Posterior vena cava (tissue), 2 donors: Measurements from ENCODE around the gene PAPSS2. TPM values are rescaled to one million over a fixed set of nuclear protein-coding genes. Genes with fewer than 3 reads are reported as not detected.
A peak's percentile ranks its signal among the peaks of the same experiment; 100 is the strongest.
"Not testable (repeated sequence)": the region's sequence is repeated elsewhere in the genome, so short reads cannot be mapped to it uniquely, and the experiment has no call there.

Experiments used
- DNase-seq: peaks from one replicate; pipeline ENCODE4 v3.0.0-alpha.2; 2020; ENCODE audit warnings: low spot score
- intact Hi-C, 2 donors: fragments of 100-400 bp; cut with DNase I; formaldehyde crosslinking; loops; one replicate each; pipeline versions ENCODE4 v1.14.1 to v1.14.2; 2022 to 2023
- total RNA-seq, 2 donors: library from RNA; stranded (reverse); fragmentation: NEBNext Ultra II Directional; extraction: Animal tissue kit (Norgen Biotek cat#: 25700); gene quantifications; one replicate each; pipeline ENCODE4 v1.2.1, GENCODE V29; 2021
- donor health status: DM: yes; HTN: yes; CAD: no.
- donor health status: DM: yes; HTN: yes; CAD: no.

PAPSS2 gene
- total RNA-seq, 2 donors from 2014 or later: 30.9 to 46.1 TPM

GRCh38 chr10:87636313-87636915 lies 23.3 kb upstream of the PAPSS2 start:
- intact Hi-C loops: no loop called here
- DNase-seq: no peak

- no peak for DNase-seq
- intact Hi-C loops: no loop called here
Observed at GRCh38 chr10:87639493-87639892, 20.2 kb upstream of the PAPSS2 start.

- no peak for DNase-seq
- intact Hi-C loops: no loop called here
Observed at GRCh38 chr10:87640043-87640442, 19.6 kb upstream of the PAPSS2 start.

GRCh38 chr10:87642486-87642885 lies 17.2 kb upstream of the PAPSS2 start:
- DNase-seq: no peak
- intact Hi-C loops: no loop called here

GRCh38 chr10:87642988-87643387 lies 16.7 kb upstream of the PAPSS2 start:
- DNase-seq: no peak
- intact Hi-C loops: no loop called here

- DNase-seq: no peak
- intact Hi-C loops: no loop called here
Observed at GRCh38 chr10:87643920-87644319, 15.8 kb upstream of the PAPSS2 start.

GRCh38 chr10:87644500-87644899 lies 15.2 kb upstream of the PAPSS2 start:
- intact Hi-C loops, DNase-seq: not testable (repeated sequence)

GRCh38 chr10:87646192-87646909 lies 13.3 kb upstream of the PAPSS2 start:
- intact Hi-C loops: no loop called here
- no peak for DNase-seq

GRCh38 chr10:87646935-87647334 lies 12.7 kb upstream of the PAPSS2 start:
- intact Hi-C loops: no loop called here
- no peak for DNase-seq

- intact Hi-C loops: no loop called here
- no peak for DNase-seq
Observed at GRCh38 chr10:87650838-87651589, 8.7 kb upstream of the PAPSS2 start.

GRCh38 chr10:87651801-87652200 lies 7.9 kb upstream of the PAPSS2 start:
- DNase-seq: no peak
- intact Hi-C loops: no loop called here

- intact Hi-C loops: no loop called here
- DNase-seq: no peak
Observed at GRCh38 chr10:87652261-87652660, 7.4 kb upstream of the PAPSS2 start.

- no peak for DNase-seq
- intact Hi-C loops: no loop called here
Observed at GRCh38 chr10:87654212-87654611, 5.5 kb upstream of the PAPSS2 start.

GRCh38 chr10:87656431-87657072 lies 3.1 kb upstream of the PAPSS2 start:
- intact Hi-C loops: no loop called here
- DNase-seq: no peak

- DNase-seq: peak; percentile 83
- intact Hi-C loops: no loop called here
Observed at GRCh38 chr10:87657371-87657770, 2.3 kb upstream of the PAPSS2 start.

- DNase-seq: no peak
- intact Hi-C loops: no loop called here
Observed at GRCh38 chr10:87658321-87658795, 1.3 kb upstream of the PAPSS2 start.

- intact Hi-C loops: no loop called here
- DNase-seq: no peak
Observed at GRCh38 chr10:87658858-87659555, 671 bp upstream of the PAPSS2 start.

GRCh38 chr10:87660484-87661133 lies 931 bp downstream of the PAPSS2 start:
- intact Hi-C loops: no loop called here
- DNase-seq: no peak
